Measurements from ENCODE around the gene ETDC. TPM values are rescaled to one million over a fixed set of nuclear protein-coding genes. Genes with fewer than 3 reads are reported as not detected.
"Not testable (repeated sequence)": the region's sequence is repeated elsewhere in the genome, so short reads cannot be mapped to it uniquely, and the experiment has no call there.

The ETDC gene
- total RNA-seq, result not detected

DNA sequence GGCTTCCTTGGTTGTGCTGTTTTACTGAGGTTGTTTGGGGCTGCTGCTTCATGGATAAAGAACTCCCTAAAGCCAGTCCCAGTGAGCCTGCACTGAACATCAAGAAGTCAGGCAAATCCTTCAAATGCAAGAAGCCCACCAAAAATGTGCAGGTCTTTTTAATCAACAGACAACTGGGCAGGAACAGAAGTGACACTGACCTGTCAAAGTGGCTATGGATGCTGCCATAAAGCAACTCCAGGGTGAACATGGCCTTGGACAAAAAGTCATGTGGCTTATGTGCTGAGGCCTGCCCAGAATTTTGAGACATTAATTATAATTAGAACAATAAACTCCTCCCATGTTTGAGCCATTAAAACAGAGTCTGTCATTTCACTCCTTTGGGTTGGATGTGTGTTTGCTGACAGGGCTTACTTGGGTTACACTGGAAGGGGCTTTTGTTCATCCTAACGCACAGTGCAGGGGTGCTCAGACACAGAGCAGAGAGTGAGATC, at the start of gene ETDC:
ETDC (plus strand) TSS at position 51 of the 494 bp plus-strand sequence; CDS start at position 51, 0 bp downstream.
- ATAC-seq (replicated peaks in 6 of 8), result peak in 1 of 8 experiments; percentile 57
- in situ Hi-C loops (cut with MboI; ENCODE audit: low pct_unique_long_range_greater_than_20kb in 2 of 9, low sequenced_read_pairs in 9 of 9, unreplicated experiment in 9 of 9), result no loop called here
- 33% methylated on average over 1 of the region's 1 CpG; no CpG with 5 or more reads in 9 of the 10 experiments for WGBS, 10 experiments
- Histone ChIP-seq H3K4me1 (replicated peaks in 1 of 2) (no peaks in the 10 kb centered on the region), H3K27ac (no peak within 1 kb of the TSS), H3K4me3 (no peak within 1 kb of the TSS)

- 71% methylated on average over 2 of the region's 2 CpGs; no CpG with 5 or more reads in 9 of the 10 experiments for WGBS, 10 experiments
- ATAC-seq (replicated peaks in 6 of 8); H3K27ac ChIP-seq; in situ Hi-C loops (cut with MboI; ENCODE audit: low pct_unique_long_range_greater_than_20kb in 2 of 9, low sequenced_read_pairs in 9 of 9, unreplicated experiment in 9 of 9); H3K4me1 ChIP-seq (replicated peaks in 1 of 2); H3K4me3 ChIP-seq: not testable (repeated sequence)
Measured at GRCh38 chrX:135260976-135261375, 48.3 kb upstream of the ETDC start.

GRCh38 chrX:135263376-135263775, 45.9 kb upstream of the ETDC start:
- 39 to 100% (median 100%) methylated on average over 1 to 7 of the region's 8 CpGs; no CpG with 5 or more reads in 5 of the 10 experiments for WGBS, 10 experiments
- H3K4me3 ChIP-seq; ATAC-seq (replicated peaks in 6 of 8); H3K4me1 ChIP-seq (replicated peaks in 1 of 2); in situ Hi-C loops (cut with MboI; ENCODE audit: low pct_unique_long_range_greater_than_20kb in 2 of 9, low sequenced_read_pairs in 9 of 9, unreplicated experiment in 9 of 9); H3K27ac ChIP-seq: not testable (repeated sequence)

- Histone ChIP-seq H3K4me1 (replicated peaks in 1 of 2) (no peaks in the 10 kb centered on the region), H3K27ac (no peak overlapping the region), H3K4me3 (no peak overlapping the region)
- in situ Hi-C loops (cut with MboI; ENCODE audit: low pct_unique_long_range_greater_than_20kb in 2 of 9, low sequenced_read_pairs in 9 of 9, unreplicated experiment in 9 of 9), result no loop called here
- peak in 2 of 8 experiments; percentile 94 to 96 for ATAC-seq (replicated peaks in 6 of 8)
- 0 to 62% (median 0%) methylated on average over 2 to 4 of the region's 4 CpGs; no CpG with 5 or more reads in 7 of the 10 experiments for WGBS, 10 experiments
Measured at GRCh38 chrX:135264206-135264605, 45.1 kb upstream of the ETDC start.

DNA sequence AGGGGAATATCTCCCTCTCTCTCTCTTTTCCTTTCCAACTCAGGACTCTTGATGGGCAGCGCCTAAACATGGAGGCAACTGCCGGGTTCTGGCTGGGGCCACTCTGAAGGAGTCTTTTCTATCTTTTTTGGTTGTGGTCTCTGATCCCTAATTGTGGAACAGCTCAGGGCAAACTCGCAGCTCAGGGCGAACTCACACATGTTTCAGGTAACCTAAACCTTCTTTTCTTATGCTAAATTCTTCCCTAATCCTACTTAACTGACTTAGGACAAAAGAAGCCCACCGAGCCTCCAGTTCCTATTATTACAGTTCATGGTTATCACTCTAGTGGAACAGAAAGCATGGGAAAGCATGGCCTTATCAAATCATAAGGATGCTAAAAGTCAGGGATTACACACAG, 36.1 kb upstream of the ETDC start:
- in situ Hi-C loops (cut with MboI; ENCODE audit: low pct_unique_long_range_greater_than_20kb in 2 of 9, low sequenced_read_pairs in 9 of 9, unreplicated experiment in 9 of 9), result no loop called here
- H3K4me3 ChIP-seq, result no peak overlapping the region
- H3K4me1 ChIP-seq (replicated peaks in 1 of 2), result no peaks in the 10 kb centered on the region
- WGBS, 10 experiments, result 20 to 43% (median 29%) methylated on average over 1 to 4 of the region's 5 CpGs; no CpG with 5 or more reads in 5 of the 10 experiments
- no peak overlapping the region for H3K27ac ChIP-seq
- no peak for ATAC-seq (replicated peaks in 6 of 8)

- no peak for ATAC-seq (replicated peaks in 6 of 8)
- in situ Hi-C loops (cut with MboI; ENCODE audit: low pct_unique_long_range_greater_than_20kb in 2 of 9, low sequenced_read_pairs in 9 of 9, unreplicated experiment in 9 of 9), result no loop called here
- H3K4me3 ChIP-seq, result no peak overlapping the region
- no peak overlapping the region for H3K27ac ChIP-seq
- H3K4me1 ChIP-seq (replicated peaks in 1 of 2), result no peaks in the 10 kb centered on the region
Measured at GRCh38 chrX:135275973-135276372, 33.3 kb upstream of the ETDC start.

DNA sequence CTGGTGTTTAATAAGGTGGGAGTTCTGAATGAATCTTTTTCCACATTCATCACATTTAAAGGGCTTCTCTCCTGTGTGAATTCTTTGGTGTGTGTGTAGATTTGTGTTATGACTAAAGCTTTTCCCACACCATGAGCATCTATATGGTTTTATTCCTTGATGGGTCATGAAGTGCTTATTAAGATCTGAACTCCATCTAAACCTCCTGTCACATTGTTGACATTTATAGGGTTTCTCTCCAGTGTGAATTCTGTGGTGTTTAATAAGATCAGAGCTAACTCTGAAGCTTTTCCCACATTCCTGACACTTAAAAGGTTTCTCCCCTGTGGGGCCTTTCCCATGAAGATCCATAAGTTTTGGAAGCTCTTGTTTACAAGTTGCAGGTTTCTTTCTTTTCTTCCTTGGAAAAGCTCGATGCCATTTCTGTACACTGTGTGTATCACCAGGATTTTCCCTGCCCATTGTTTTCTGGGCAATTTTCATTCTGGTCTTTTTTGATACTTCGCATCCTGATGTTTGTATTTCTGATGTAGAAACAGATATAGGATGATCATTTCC, 21.9 kb upstream of the ETDC start:
- WGBS, 10 experiments, result 58 to 100% (median 100%) methylated on average over 1 to 2 of the region's 2 CpGs; no CpG with 5 or more reads in 5 of the 10 experiments
- Histone ChIP-seq H3K27ac (no peak overlapping the region), H3K4me1 (replicated peaks in 1 of 2) (no peaks in the 10 kb centered on the region), H3K4me3 (no peak overlapping the region)
- in situ Hi-C loops (cut with MboI; ENCODE audit: low pct_unique_long_range_greater_than_20kb in 2 of 9, low sequenced_read_pairs in 9 of 9, unreplicated experiment in 9 of 9), result no loop called here
- no peak for ATAC-seq (replicated peaks in 6 of 8)

GRCh38 chrX:135295238-135295943, 13.9 kb upstream of the ETDC start:
- 31 to 50% (median 45%) methylated on average over 2 to 5 of the region's 26 CpGs; no CpG with 5 or more reads in 7 of the 10 experiments for WGBS, 10 experiments
- H3K4me1 ChIP-seq (replicated peaks in 1 of 2), result no peaks in the 10 kb centered on the region
- H3K27ac ChIP-seq, result peak overlapping the region in 1 of 2 donors; percentile 69
- H3K4me3 ChIP-seq, result peak overlapping the region; percentile 30 to 49 (median 44)
- peak in 6 of 8 experiments; percentile 43 to 99 (median 98) for ATAC-seq (replicated peaks in 6 of 8)
- in situ Hi-C loops (cut with MboI; ENCODE audit: low pct_unique_long_range_greater_than_20kb in 2 of 9, low sequenced_read_pairs in 9 of 9, unreplicated experiment in 9 of 9), result no loop called here

DNA sequence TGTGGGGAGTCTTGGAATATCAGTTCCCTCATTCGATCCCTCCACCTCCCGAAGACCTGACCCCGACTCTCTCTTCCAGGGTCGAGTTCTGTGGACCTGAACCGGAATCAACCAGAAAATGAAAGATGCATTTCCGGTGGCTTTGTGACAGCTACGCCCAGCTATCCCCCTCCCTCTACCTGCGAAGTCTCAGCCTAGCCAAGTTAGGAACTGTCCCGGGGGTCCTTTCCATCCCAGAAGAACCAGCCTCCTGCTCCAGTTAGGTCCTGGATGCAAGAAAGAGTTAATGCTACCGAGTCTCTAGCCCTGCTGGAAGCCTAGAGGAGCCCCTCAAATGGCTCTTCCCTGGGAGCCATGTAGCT, 13.4 kb upstream of the ETDC start:
- WGBS, 10 experiments, result 17 to 24% methylated on average over 4 to 5 of the region's 10 CpGs; no CpG with 5 or more reads in 8 of the 10 experiments
- in situ Hi-C loops (cut with MboI; ENCODE audit: low pct_unique_long_range_greater_than_20kb in 2 of 9, low sequenced_read_pairs in 9 of 9, unreplicated experiment in 9 of 9), result no loop called here
- Histone ChIP-seq H3K27ac (peak overlapping the region in 1 of 2 donors; percentile 69), H3K4me3 (peak overlapping the region; percentile 30 to 49 (median 44)), H3K4me1 (replicated peaks in 1 of 2) (no peaks in the 10 kb centered on the region)
- peak in 5 of 8 experiments; percentile 37 to 54 (median 44) for ATAC-seq (replicated peaks in 6 of 8)

GRCh38 chrX:135302269-135302873, 6.9 kb upstream of the ETDC start:
- no peaks in the 10 kb centered on the region for H3K4me1 ChIP-seq (replicated peaks in 1 of 2)
- H3K4me3 ChIP-seq, result no peak overlapping the region
- 10 to 100% (median 50%) methylated on average over 1 to 2 of the region's 5 CpGs; no CpG with 5 or more reads in 7 of the 10 experiments for WGBS, 10 experiments
- no peak overlapping the region for H3K27ac ChIP-seq
- in situ Hi-C loops (cut with MboI; ENCODE audit: low pct_unique_long_range_greater_than_20kb in 2 of 9, low sequenced_read_pairs in 9 of 9, unreplicated experiment in 9 of 9), result no loop called here
- no peak for ATAC-seq (replicated peaks in 6 of 8)

- 40 to 80% methylated on average over 1 of the region's 2 CpGs; no CpG with 5 or more reads in 8 of the 10 experiments for WGBS, 10 experiments
- no peaks in the 10 kb centered on the region for H3K4me1 ChIP-seq (replicated peaks in 1 of 2)
- in situ Hi-C loops (cut with MboI; ENCODE audit: low pct_unique_long_range_greater_than_20kb in 2 of 9, low sequenced_read_pairs in 9 of 9, unreplicated experiment in 9 of 9), result no loop called here
- no peak for ATAC-seq (replicated peaks in 6 of 8)
- no peak overlapping the region for H3K27ac ChIP-seq
- no peak overlapping the region for H3K4me3 ChIP-seq
Measured at GRCh38 chrX:135304741-135305140, 4.5 kb upstream of the ETDC start.

DNA sequence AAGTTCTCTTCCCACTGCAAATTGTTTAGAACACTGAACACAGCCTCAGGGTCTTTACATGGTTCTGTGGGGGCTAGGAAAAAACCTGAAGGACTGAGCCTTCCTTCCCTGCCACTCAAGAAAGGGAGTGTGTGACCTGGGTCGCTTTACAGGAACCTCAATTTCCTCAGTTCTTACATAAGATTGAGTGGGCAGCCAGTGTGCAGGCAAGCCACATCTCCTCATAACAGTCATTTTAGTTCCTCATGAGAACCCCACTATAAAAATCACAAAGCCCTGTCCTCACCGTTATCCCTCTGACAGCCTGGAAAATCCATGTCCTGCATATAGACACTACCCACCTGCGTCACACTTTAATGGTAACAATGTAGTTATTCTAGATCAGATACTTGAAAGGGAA, 2.1 kb upstream of the ETDC start:
- Histone ChIP-seq H3K27ac (no peak overlapping the region), H3K4me1 (replicated peaks in 1 of 2) (no peaks in the 10 kb centered on the region), H3K4me3 (no peak overlapping the region)
- WGBS, 10 experiments, result 100% methylated on average over 1 of the region's 3 CpGs; no CpG with 5 or more reads in 9 of the 10 experiments
- in situ Hi-C loops (cut with MboI; ENCODE audit: low pct_unique_long_range_greater_than_20kb in 2 of 9, low sequenced_read_pairs in 9 of 9, unreplicated experiment in 9 of 9), result no loop called here
- ATAC-seq (replicated peaks in 6 of 8), result no peak

- H3K4me1 ChIP-seq (replicated peaks in 1 of 2), result no peaks in the 10 kb centered on the region
- H3K27ac ChIP-seq, result no peak overlapping the region
- in situ Hi-C loops (cut with MboI; ENCODE audit: low pct_unique_long_range_greater_than_20kb in 2 of 9, low sequenced_read_pairs in 9 of 9, unreplicated experiment in 9 of 9), result no loop called here
- no peak for ATAC-seq (replicated peaks in 6 of 8)
- H3K4me3 ChIP-seq, result no peak overlapping the region
- WGBS, 10 experiments, result 43 to 50% methylated on average over 1 of the region's 1 CpG; no CpG with 5 or more reads in 8 of the 10 experiments
Measured at GRCh38 chrX:135308345-135308855, 880 bp upstream of the ETDC start.

Data from motor neuron (in vitro differentiated cells).